Stomach (tissue), 4 donors: ENCODE results near the gene TBC1D8.

ENCODE experiments used
- EP300 ChIP-seq: sonication (generic); formaldehyde crosslinking; IDR thresholded peaks from one replicate; pipeline ENCODE4 v1.6.1; 2017; ENCODE audit warnings: antibody characterized with exemption
- POLR2A ChIP-seq, 4 donors: fragments of 450-650 bp; IDR thresholded peaks; one replicate each; pipeline ENCODE4 v1.6.1; 2016; ENCODE audit warnings: antibody characterized with exemption in 4 of 4, control low read depth in 2 of 4, mild to moderate bottlenecking in 1 of 4, moderate library complexity in 1 of 4
- TF ChIP-seq, protein P1 (sequence below), 7 experiments: fragments of 450-650 bp in 4 of 7; fragments of 200-600 bp in 3 of 7; sonication (generic) in 3 of 7; IDR thresholded peaks; one replicate each; pipeline ENCODE4 v1.5.1; 2016 to 2019; ENCODE audit warnings: antibody characterized with exemption in 7 of 7, control low read depth in 2 of 7, mild to moderate bottlenecking in 1 of 7

DNA sequence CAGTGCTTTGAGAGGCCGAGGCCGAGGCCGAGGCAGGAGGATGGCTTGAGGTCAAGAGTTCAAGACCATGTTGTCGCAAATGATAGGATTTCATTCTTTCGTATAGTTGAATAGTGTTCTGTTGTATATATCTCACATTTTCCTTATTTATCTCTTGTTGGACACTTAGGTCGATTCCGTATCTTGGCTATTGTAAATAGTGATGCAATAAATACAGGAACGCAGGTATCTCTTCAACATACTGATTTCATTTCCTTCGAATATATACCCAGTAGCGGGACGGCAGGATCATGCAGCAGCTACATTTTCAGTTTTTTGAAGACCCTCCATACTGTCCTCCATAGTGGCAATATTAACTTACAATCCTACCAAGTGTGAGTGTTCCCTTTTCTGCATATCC lies 4.1 kb downstream of the TBC1D8 start:
- TF ChIP-seq, protein P1, sequence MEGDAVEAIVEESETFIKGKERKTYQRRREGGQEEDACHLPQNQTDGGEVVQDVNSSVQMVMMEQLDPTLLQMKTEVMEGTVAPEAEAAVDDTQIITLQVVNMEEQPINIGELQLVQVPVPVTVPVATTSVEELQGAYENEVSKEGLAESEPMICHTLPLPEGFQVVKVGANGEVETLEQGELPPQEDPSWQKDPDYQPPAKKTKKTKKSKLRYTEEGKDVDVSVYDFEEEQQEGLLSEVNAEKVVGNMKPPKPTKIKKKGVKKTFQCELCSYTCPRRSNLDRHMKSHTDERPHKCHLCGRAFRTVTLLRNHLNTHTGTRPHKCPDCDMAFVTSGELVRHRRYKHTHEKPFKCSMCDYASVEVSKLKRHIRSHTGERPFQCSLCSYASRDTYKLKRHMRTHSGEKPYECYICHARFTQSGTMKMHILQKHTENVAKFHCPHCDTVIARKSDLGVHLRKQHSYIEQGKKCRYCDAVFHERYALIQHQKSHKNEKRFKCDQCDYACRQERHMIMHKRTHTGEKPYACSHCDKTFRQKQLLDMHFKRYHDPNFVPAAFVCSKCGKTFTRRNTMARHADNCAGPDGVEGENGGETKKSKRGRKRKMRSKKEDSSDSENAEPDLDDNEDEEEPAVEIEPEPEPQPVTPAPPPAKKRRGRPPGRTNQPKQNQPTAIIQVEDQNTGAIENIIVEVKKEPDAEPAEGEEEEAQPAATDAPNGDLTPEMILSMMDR (IDR thresholded peaks at IDR 0.05), result no peak
- TF ChIP-seq POLR2A (IDR thresholded peaks at IDR 0.05), result no peak
- TF ChIP-seq EP300, result no peak
